BLaER1 treated with 17β-estradiol and CSF1 and Interleukin-3, amounts not matched to agents 10 nM and 100 nM (cell line): ENCODE measurements around the gene ATP8B3.
"Not testable (repeated sequence)": the region's sequence is repeated elsewhere in the genome, so short reads cannot be mapped to it uniquely, and the experiment has no call there.

Experiments
- H3K27ac ChIP-seq, 11 experiments: shearing (Covaris generic); formaldehyde crosslinking; 2 replicates each; pipeline ENCODE4 v1.8.1; 2022
- H3K27me3 ChIP-seq, 11 experiments: shearing (Covaris generic); formaldehyde crosslinking; 2 replicates each; pipeline ENCODE4 v1.8.1; 2022
- H3K36me3 ChIP-seq, 11 experiments: shearing (Covaris generic); formaldehyde crosslinking; 2 replicates each; pipeline ENCODE4 v1.8.1; 2022
- H3K4me1 ChIP-seq, 10 experiments: shearing (Covaris generic); formaldehyde crosslinking; 2 replicates each; pipeline ENCODE4 v1.8.1; 2022
- H3K4me2 ChIP-seq, 11 experiments: shearing (Covaris generic); formaldehyde crosslinking; 2 replicates each; pipeline ENCODE4 v1.8.1; 2022
- H3K4me3 ChIP-seq, 10 experiments: shearing (Covaris generic); formaldehyde crosslinking; 2 replicates each; pipeline ENCODE4 v1.8.1; 2022
- H3K9ac ChIP-seq, 11 experiments: shearing (Covaris generic); formaldehyde crosslinking; 2 replicates each; pipeline ENCODE4 v1.8.1; 2022
- H3K9me3 ChIP-seq, 11 experiments: shearing (Covaris generic); formaldehyde crosslinking; replicated peaks in 1 of 11; 2 replicates each; pipeline ENCODE4 v1.8.1; 2022
- H4K20me1 ChIP-seq, 11 experiments: shearing (Covaris generic); formaldehyde crosslinking; 2 replicates each; pipeline ENCODE4 v1.8.1; 2022
- Cebpa-rat ChIP-seq, 11 experiments: shearing (Covaris generic); IDR thresholded peaks; 2 replicates each; pipeline ENCODE4 v1.8.1; 2022

ATP8B3 gene

GRCh38 chr19:1761528-1762242 is 50.4 kb downstream of the ATP8B3 start:
- Histone ChIP-seq H3K36me3 (no peaks in the 10 kb centered on the region), H3K27me3 (peaks cover 99 to 100% (median 100%) of the 10 kb centered on the region in 11 experiments), H3K9ac (no peak overlapping the region), H3K4me3 (no peak overlapping the region), H4K20me1 (peaks cover 0 to 91% (median 60%) of the 10 kb centered on the region in 11 experiments; a peak in 19 of 22 replicates), H3K9me3 (0 out of 22 replicates have a peak, but pooled peaks cover 0 to 5% (median 0%) of the 10 kb centered on the region in 11 experiments), H3K4me2 (no peak overlapping the region), H3K4me1 (peaks cover 14 to 33% (median 25%) of the 10 kb centered on the region in 10 experiments), H3K27ac (no peak overlapping the region)
- no peak for TF ChIP-seq Cebpa-rat (IDR thresholded peaks at IDR 0.05)

- peaks cover 99 to 100% (median 100%) of the 10 kb centered on the region in 11 experiments for H3K27me3 ChIP-seq
- H4K20me1 ChIP-seq: peaks cover 0 to 93% (median 63%) of the 10 kb centered on the region in 11 experiments; a peak in 19 of 22 replicates
- H3K9ac ChIP-seq, H3K27ac ChIP-seq, H3K36me3 ChIP-seq, H3K9me3 ChIP-seq, H3K4me3 ChIP-seq, H3K4me2 ChIP-seq: not testable (repeated sequence)
- peaks cover 16 to 33% (median 25%) of the 10 kb centered on the region in 10 experiments for H3K4me1 ChIP-seq
Measured at GRCh38 chr19:1760786-1761527, 51.1 kb downstream of the ATP8B3 start.

DNA sequence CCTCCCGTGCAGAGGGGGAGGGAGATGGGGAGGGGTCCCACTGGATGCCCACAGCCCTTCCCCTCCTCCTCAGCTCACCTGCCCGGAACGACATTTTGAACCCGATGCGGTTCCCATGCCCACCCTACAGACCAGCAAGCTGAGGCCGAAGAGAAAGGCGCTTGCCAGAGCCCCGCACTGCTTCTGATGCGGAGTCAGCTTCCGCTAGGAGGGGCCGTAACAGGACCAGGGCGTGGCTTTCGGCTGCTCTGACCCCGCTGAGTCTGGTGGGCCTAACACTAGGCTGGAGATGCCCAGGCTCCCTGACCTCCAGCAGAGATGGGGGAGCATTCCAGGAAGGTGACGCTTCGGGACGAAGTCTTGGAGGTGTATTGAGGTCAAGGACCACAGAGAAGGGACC is 52.1 kb downstream of the ATP8B3 start:
- no peak overlapping the region for H3K4me2 ChIP-seq
- peaks cover 0 to 93% (median 65%) of the 10 kb centered on the region in 11 experiments; a peak in 20 of 22 replicates for H4K20me1 ChIP-seq
- H3K4me1 ChIP-seq: peaks cover 25 to 33% (median 30%) of the 10 kb centered on the region in 10 experiments
- no peaks in the 10 kb centered on the region for H3K36me3 ChIP-seq
- H3K4me3 ChIP-seq: no peak overlapping the region
- H3K9ac ChIP-seq: no peak overlapping the region
- no peak for TF ChIP-seq Cebpa-rat (IDR thresholded peaks at IDR 0.05)
- peaks cover 99 to 100% (median 100%) of the 10 kb centered on the region in 11 experiments for H3K27me3 ChIP-seq
- H3K9me3 ChIP-seq: 0 out of 22 replicates have a peak, but pooled peaks cover 0 to 5% (median 0%) of the 10 kb centered on the region in 11 experiments
- H3K27ac ChIP-seq: no peak overlapping the region

GRCh38 chr19:1758959-1759903 is 52.8 kb downstream of the ATP8B3 start:
- H3K4me1 ChIP-seq: peaks cover 30 to 38% (median 36%) of the 10 kb centered on the region in 10 experiments
- no peak overlapping the region for H3K9ac ChIP-seq
- H4K20me1 ChIP-seq: peaks cover 0 to 96% (median 70%) of the 10 kb centered on the region in 11 experiments; a peak in 20 of 22 replicates
- 0 out of 22 replicates have a peak, but pooled peaks cover 0 to 5% (median 0%) of the 10 kb centered on the region in 11 experiments for H3K9me3 ChIP-seq
- H3K36me3 ChIP-seq: no peaks in the 10 kb centered on the region
- no peak overlapping the region for H3K4me3 ChIP-seq
- peaks cover 99 to 100% (median 100%) of the 10 kb centered on the region in 11 experiments for H3K27me3 ChIP-seq
- H3K27ac ChIP-seq: no peak overlapping the region
- H3K4me2 ChIP-seq: no peak overlapping the region
- TF ChIP-seq Cebpa-rat (IDR thresholded peaks at IDR 0.05): no peak

DNA sequence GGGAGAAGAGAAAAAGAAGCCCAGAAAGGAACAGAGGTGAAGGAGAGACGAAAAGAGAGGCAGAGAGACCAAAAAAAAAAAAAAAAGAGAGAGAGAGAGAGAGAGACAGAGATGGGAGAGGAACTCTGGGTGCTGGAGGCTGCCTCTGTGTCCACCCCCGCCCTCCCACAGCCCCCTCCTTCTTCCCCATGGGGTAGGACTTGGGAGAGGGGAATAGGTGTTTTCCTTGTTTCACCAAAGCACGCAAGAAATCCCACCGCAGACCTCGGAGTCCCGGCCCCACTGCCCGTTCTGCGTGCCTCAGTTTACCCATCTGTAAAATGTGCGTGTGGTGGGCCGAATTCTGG is 53.9 kb downstream of the ATP8B3 start:
- Histone ChIP-seq H3K4me2 (peak overlapping the region in 9 of 11 experiments; percentile 78 to 98 (median 94); a peak in 15 of 22 replicates), H3K27ac (no peak overlapping the region), H3K27me3 (peaks cover 99 to 100% (median 100%) of the 10 kb centered on the region in 11 experiments), H3K9ac (no peak overlapping the region), H3K4me3 (peak overlapping the region in 8 of 10 experiments; percentile 41 to 66 (median 52); a peak in 10 of 20 replicates), H4K20me1 (peaks cover 0 to 96% (median 77%) of the 10 kb centered on the region in 11 experiments; a peak in 20 of 22 replicates), H3K36me3 (no peaks in the 10 kb centered on the region), H3K9me3 (no peaks in the 10 kb centered on the region), H3K4me1 (peaks cover 30 to 40% (median 37%) of the 10 kb centered on the region in 10 experiments)
- no peak for TF ChIP-seq Cebpa-rat (IDR thresholded peaks at IDR 0.05)

DNA sequence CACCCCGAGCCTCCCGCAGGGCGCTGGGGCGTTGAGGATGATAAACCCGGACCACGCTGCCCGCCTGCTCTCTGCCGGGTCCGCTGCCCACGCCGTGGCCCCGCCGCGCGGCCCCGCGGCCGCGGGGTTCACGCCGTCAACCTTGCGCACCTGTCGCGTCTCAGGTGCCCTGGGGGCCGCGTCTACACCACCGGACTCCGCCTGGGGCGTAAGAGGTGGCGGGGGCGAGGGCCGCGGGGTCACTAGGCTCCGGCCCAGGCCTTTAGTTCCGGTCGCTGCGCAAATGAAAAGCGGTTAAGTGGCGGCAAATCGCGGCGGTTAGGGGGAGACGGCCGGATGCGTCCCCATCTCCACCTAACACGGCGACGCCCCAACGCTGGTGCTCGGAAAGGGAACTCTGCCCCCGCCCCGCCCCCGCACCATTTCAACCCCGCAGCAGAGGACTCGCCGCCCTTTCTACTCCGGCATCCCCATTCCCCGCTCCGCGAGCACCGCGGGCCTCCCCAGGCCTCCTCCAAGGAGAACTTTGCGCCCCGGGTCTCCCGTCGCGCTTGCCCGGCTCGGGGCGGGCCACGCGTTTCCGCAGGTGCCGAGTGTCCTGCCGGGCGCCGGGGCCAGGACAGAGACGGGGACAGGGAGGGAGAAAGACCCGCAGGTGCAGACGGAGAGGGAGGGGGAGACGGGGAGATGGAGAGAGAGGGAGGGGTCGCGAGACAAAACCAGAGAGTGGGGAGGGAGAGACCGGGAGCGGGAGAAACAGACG is 54.4 kb downstream of the ATP8B3 start:
- peaks cover 0 to 96% (median 80%) of the 10 kb centered on the region in 11 experiments; a peak in 20 of 22 replicates for H4K20me1 ChIP-seq
- H3K4me1 ChIP-seq: peaks cover 31 to 42% (median 38%) of the 10 kb centered on the region in 10 experiments
- peak overlapping the region; percentile 78 to 98 (median 93) for H3K4me2 ChIP-seq
- peak overlapping the region; percentile 41 to 66 (median 50) for H3K4me3 ChIP-seq
- H3K36me3 ChIP-seq: no peaks in the 10 kb centered on the region
- no peak for TF ChIP-seq Cebpa-rat (IDR thresholded peaks at IDR 0.05)
- no peak overlapping the region for H3K27ac ChIP-seq
- H3K9me3 ChIP-seq: no peaks in the 10 kb centered on the region
- H3K9ac ChIP-seq: peak overlapping the region in 1 of 11 experiments; percentile 46; a peak in 4 of 22 replicates
- H3K27me3 ChIP-seq: peaks cover 99 to 100% (median 100%) of the 10 kb centered on the region in 11 experiments

GRCh38 chr19:1756705-1757465 is 55.2 kb downstream of the ATP8B3 start:
- Histone ChIP-seq H3K9me3 (no peaks in the 10 kb centered on the region), H3K9ac (peak overlapping the region in 1 of 11 experiments; percentile 46; a peak in 2 of 22 replicates), H3K27me3 (peaks cover 99 to 100% (median 100%) of the 10 kb centered on the region in 11 experiments), H3K4me2 (peak overlapping the region; percentile 78 to 98 (median 93)), H4K20me1 (peaks cover 0 to 96% (median 78%) of the 10 kb centered on the region in 11 experiments; a peak in 20 of 22 replicates), H3K27ac (no peak overlapping the region), H3K4me1 (peaks cover 38 to 50% (median 45%) of the 10 kb centered on the region in 10 experiments), H3K36me3 (no peaks in the 10 kb centered on the region), H3K4me3 (peak overlapping the region; percentile 41 to 66 (median 50))
- no peak for TF ChIP-seq Cebpa-rat (IDR thresholded peaks at IDR 0.05)
